GM12891 (cell line): ENCODE results near the gene NMB.

ENCODE experiments used
- PAX5 ChIP-seq: IDR thresholded peaks from 2 replicates; pipeline ENCODE4 v1.6.1; 2011; ENCODE audit warnings: low read length, moderate library complexity, mild to moderate bottlenecking; ENCODE audit not compliant: insufficient read depth, severe bottlenecking
- POLR2A ChIP-seq: IDR thresholded peaks from 2 replicates; pipeline ENCODE4 v1.6.1; 2011; ENCODE audit warnings: low read depth, low read length, control low read depth
- POLR2AphosphoS5 ChIP-seq: IDR thresholded peaks from 2 replicates; pipeline ENCODE4 v1.6.1; 2011; ENCODE audit warnings: low read depth, low read length, control low read depth
- SPI1 ChIP-seq: IDR thresholded peaks from 2 replicates; pipeline ENCODE4 v1.6.1; 2011; ENCODE audit warnings: low read depth, low read length, control low read depth
- TAF1 ChIP-seq: IDR thresholded peaks from 2 replicates; pipeline ENCODE4 v1.6.1; 2011; ENCODE audit warnings: low read depth, low read length, control low read depth

GRCh38 chr15:84625123-84625522 lies 32.9 kb downstream of the NMB start:
- TF ChIP-seq PAX5: no peak
- TF ChIP-seq POLR2A: no peak
- TF ChIP-seq POLR2AphosphoS5: no peak
- TF ChIP-seq TAF1: no peak
- no peak for TF ChIP-seq SPI1
